Activated CD8-positive, alpha-beta T cell treated with anti-CD3 and anti-CD28 coated beads for 36 hours (primary cell): ENCODE measurements around the gene MIPOL1. TPM values are rescaled to one million over a fixed set of nuclear protein-coding genes. Genes with fewer than 3 reads are reported as not detected.

Source experiments
- ATAC-seq: fragments of 200-7000 bp; cut with Tn5 transposase; one replicate; pipeline ENCODE4 v1.10.0; 2021; ENCODE audit warnings: mild to moderate bottlenecking, moderate library complexity
- CTCF ChIA-PET: fragments of 350-600 bp; sonication (Branson Sonifier 250); formaldehyde crosslinking; loops from one replicate; lab custom pipeline; 2021; ENCODE audit warnings: antibody characterized with exemption; lab: Charles Lee
- POLR2A ChIA-PET: fragments of 350-600 bp; sonication (Branson Sonifier 250); formaldehyde crosslinking; loops from one replicate; lab custom pipeline; 2021; ENCODE audit warnings: antibody characterized with exemption; lab: Charles Lee
- DNase-seq: peaks from one replicate; pipeline ENCODE4 v3.0.0-alpha.2; 2020
- H3K27ac Mint-ChIP-seq: one replicate; pipeline ENCODE4 v1.8.0; 2021; ENCODE audit warnings: mild to moderate bottlenecking, mixed read lengths
- H3K27me3 Mint-ChIP-seq: one replicate; pipeline ENCODE4 v1.8.0; 2021; ENCODE audit warnings: mixed read lengths
- H3K36me3 Mint-ChIP-seq: one replicate; pipeline ENCODE4 v1.8.0; 2021; ENCODE audit warnings: low read depth, mixed read lengths
- H3K4me1 Mint-ChIP-seq: one replicate; pipeline ENCODE4 v1.8.0; 2021; ENCODE audit warnings: low read depth, mixed read lengths
- H3K4me3 Mint-ChIP-seq: one replicate; pipeline ENCODE4 v1.8.0; 2021; ENCODE audit warnings: mild to moderate bottlenecking, moderate library complexity, mixed read lengths
- H3K9me3 Mint-ChIP-seq: one replicate; pipeline ENCODE4 v1.8.0; 2021; ENCODE audit warnings: mixed read lengths
- CTCF ChIP-seq: fragments of 200-600 bp; IDR thresholded peaks from one replicate; pipeline ENCODE4 v1.8.0; 2022; ENCODE audit warnings: antibody characterized with exemption, mild to moderate bottlenecking
- intact Hi-C: fragments of 100-400 bp; cut with micrococcal nuclease; formaldehyde crosslinking; loops from one replicate; pipeline ENCODE4 v1.10.0; 2022
- total RNA-seq, 2 experiments: library from RNA; stranded (reverse); gene quantifications; one replicate each; pipeline ENCODE4 v1.2.3, GENCODE V29; 2021

The MIPOL1 gene
- total RNA-seq, 2 experiments from 2014 or later: not detected

- Mint-ChIP-seq H3K36me3 (no peaks in the 10 kb centered on the region), H3K27me3 (no peaks in the 10 kb centered on the region), H3K4me3 (no peak overlapping the region), H3K9me3 (peaks cover 17% of the 10 kb centered on the region), H3K27ac (no peak overlapping the region), H3K4me1 (no peaks in the 10 kb centered on the region)
- ChIA-PET CTCF (no interaction called here), POLR2A (no interaction called here)
- DNase-seq (no peak), ATAC-seq (no peak)
- intact Hi-C loops: no loop called here
- TF ChIP-seq CTCF: no peak
These were observed 268.4 kb downstream of the MIPOL1 start for GRCh38 chr14:37466003-37466622.

- no peaks in the 10 kb centered on the region for H3K27me3 Mint-ChIP-seq
- no peaks in the 10 kb centered on the region for H3K4me1 Mint-ChIP-seq
- no peaks in the 10 kb centered on the region for H3K36me3 Mint-ChIP-seq
- no peak overlapping the region for H3K27ac Mint-ChIP-seq
- no peak overlapping the region for H3K4me3 Mint-ChIP-seq
- intact Hi-C loops: no loop called here
- ATAC-seq (no peak), DNase-seq (no peak)
- H3K9me3 Mint-ChIP-seq: peaks cover 16% of the 10 kb centered on the region
- TF ChIP-seq CTCF: no peak
- CTCF ChIA-PET: no interaction called here
- POLR2A ChIA-PET: no interaction called here
These were observed 268.9 kb downstream of the MIPOL1 start for GRCh38 chr14:37466623-37467088.

DNA sequence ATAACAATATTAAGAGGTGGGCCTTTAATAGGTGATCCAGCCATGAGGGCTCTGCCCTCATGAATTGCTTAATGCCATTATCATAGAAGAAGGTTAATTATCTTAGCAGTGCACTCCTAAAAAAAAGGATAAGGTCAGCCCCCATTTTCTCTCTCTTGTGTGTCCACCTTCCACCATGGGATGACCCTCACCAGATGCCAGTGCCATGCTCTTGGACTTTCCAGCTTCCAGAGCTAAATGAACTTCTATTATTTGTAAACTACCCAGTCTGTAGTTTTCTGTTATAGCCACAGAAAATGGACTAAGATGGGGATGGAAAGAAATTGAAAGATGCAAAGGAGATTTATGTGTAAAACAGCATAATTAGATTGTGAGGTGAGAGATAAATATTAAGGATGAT, 271.9 kb downstream of the MIPOL1 start:
- no peak overlapping the region for H3K27ac Mint-ChIP-seq
- POLR2A ChIA-PET: no interaction called here

GRCh38 chr14:37470251-37470650, 272.5 kb downstream of the MIPOL1 start:
- intact Hi-C loops: no loop called here
- Mint-ChIP-seq H3K36me3 (no peaks in the 10 kb centered on the region), H3K4me3 (no peak overlapping the region), H3K4me1 (no peaks in the 10 kb centered on the region), H3K27ac (no peak overlapping the region), H3K27me3 (no peaks in the 10 kb centered on the region), H3K9me3 (peaks cover 4% of the 10 kb centered on the region)
- DNase-seq (no peak), ATAC-seq (no peak)
- no peak for TF ChIP-seq CTCF
- CTCF ChIA-PET: no interaction called here
- POLR2A ChIA-PET: no interaction called here

More for the DNA sequence above, 271.9 kb downstream of the MIPOL1 start:
- DNase-seq (no peak), ATAC-seq (no peak)
- H3K27me3 Mint-ChIP-seq: no peaks in the 10 kb centered on the region
- peaks cover 3% of the 10 kb centered on the region for H3K9me3 Mint-ChIP-seq
- intact Hi-C loops: no loop called here
- no peak overlapping the region for H3K4me3 Mint-ChIP-seq
- TF ChIP-seq CTCF: no peak
- H3K4me1 Mint-ChIP-seq: no peaks in the 10 kb centered on the region
- no peaks in the 10 kb centered on the region for H3K36me3 Mint-ChIP-seq
- CTCF ChIA-PET: no interaction called here

DNA sequence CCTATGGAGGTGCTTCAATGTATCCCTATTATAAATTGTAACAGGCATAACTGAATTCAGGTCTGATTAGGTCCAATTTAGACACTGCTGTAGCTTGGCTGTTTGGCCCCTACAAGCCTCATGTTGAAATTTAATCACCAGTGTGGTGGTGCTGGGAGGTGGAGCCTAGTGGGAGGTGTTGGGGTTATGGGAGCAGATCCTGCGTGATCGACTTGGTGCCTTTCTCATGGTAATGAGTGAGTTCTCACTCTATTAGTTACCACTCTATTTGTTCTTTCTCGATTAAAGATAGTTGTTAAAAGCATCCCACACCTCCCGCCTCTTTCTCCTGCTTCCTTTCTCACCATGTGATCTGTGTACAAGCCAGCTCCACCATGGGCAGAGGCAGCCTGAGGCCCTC, 275.2 kb downstream of the MIPOL1 start:
- Mint-ChIP-seq H3K9me3 (peaks cover 6% of the 10 kb centered on the region), H3K36me3 (no peaks in the 10 kb centered on the region), H3K27ac (no peak overlapping the region), H3K4me1 (no peaks in the 10 kb centered on the region), H3K4me3 (no peak overlapping the region), H3K27me3 (no peaks in the 10 kb centered on the region)
- no peak for TF ChIP-seq CTCF
- DNase-seq: no peak
- ATAC-seq: no peak
- POLR2A ChIA-PET: no interaction called here
- CTCF ChIA-PET: no interaction called here
- intact Hi-C loops: no loop called here
